Right atrium auricular region (tissue), 2 donors: ENCODE data around the gene CEP72. TPM values are rescaled to one million over a fixed set of nuclear protein-coding genes. Genes with fewer than 3 reads are reported as not detected.
"Not testable (repeated sequence)": the region's sequence is repeated elsewhere in the genome, so short reads cannot be mapped to it uniquely, and the experiment has no call there.

Source experiments
- DNase-seq: peaks from one replicate; pipeline ENCODE4 v3.0.0-alpha.2; 2019; ENCODE audit warnings: low spot score
- H3K27ac ChIP-seq, 2 donors: fragments of 200-600 bp; sonication (generic); 1 replicate in 1 of 2; 2 replicates in 1 of 2; pipeline ENCODE4 v1.5.1; 2016 to 2019
- H3K27me3 ChIP-seq, 2 donors: fragments of 200-600 bp; sonication (generic); one replicate each; pipeline versions ENCODE4 v1.5.1 to v1.6.0; 2017 to 2019
- H3K36me3 ChIP-seq: fragments of 200-600 bp; sonication (generic); one replicate; pipeline ENCODE4 v1.5.1; 2016
- H3K4me1 ChIP-seq, 2 donors: fragments of 200-600 bp; sonication (generic); one replicate each; pipeline versions ENCODE4 v1.5.1 to v1.6.0; 2017 to 2019
- H3K4me3 ChIP-seq, 2 donors: fragments of 200-600 bp; sonication (generic); 1 replicate in 1 of 2; 2 replicates in 1 of 2; pipeline ENCODE4 v1.5.1; 2017 to 2019; ENCODE audit warnings: mild to moderate bottlenecking in 1 of 2, moderate library complexity in 1 of 2
- H3K9me3 ChIP-seq, 2 donors: fragments of 200-600 bp; sonication (generic); one replicate each; pipeline ENCODE4 v1.5.1; 2019
- total RNA-seq, 2 donors: library from RNA; depleted of rRNA; stranded (reverse); fragments of >200 nt; gene quantifications; one replicate each; pipeline ENCODE4 v1.1.0, GENCODE V29; 2016
- TF ChIP-seq, protein P1 (sequence below), 2 donors: fragments of 200-600 bp; sonication (generic); IDR thresholded peaks; one replicate each; pipeline ENCODE4 v1.5.1; 2019; ENCODE audit warnings: antibody characterized with exemption in 2 of 2

The CEP72 gene
- total RNA-seq, 2 donors from 2014 or later: 0.41 to 1.0 TPM

- Histone ChIP-seq H3K9me3 (peaks cover 0 to 32% of the 10 kb centered on the region in 2 donors), H3K27me3 (no peaks in the 10 kb centered on the region), H3K27ac (no peak overlapping the region), H3K4me3 (no peak overlapping the region), H3K36me3 (no peaks in the 10 kb centered on the region), H3K4me1 (no peaks in the 10 kb centered on the region)
- no peak for DNase-seq
- TF ChIP-seq, protein P1, sequence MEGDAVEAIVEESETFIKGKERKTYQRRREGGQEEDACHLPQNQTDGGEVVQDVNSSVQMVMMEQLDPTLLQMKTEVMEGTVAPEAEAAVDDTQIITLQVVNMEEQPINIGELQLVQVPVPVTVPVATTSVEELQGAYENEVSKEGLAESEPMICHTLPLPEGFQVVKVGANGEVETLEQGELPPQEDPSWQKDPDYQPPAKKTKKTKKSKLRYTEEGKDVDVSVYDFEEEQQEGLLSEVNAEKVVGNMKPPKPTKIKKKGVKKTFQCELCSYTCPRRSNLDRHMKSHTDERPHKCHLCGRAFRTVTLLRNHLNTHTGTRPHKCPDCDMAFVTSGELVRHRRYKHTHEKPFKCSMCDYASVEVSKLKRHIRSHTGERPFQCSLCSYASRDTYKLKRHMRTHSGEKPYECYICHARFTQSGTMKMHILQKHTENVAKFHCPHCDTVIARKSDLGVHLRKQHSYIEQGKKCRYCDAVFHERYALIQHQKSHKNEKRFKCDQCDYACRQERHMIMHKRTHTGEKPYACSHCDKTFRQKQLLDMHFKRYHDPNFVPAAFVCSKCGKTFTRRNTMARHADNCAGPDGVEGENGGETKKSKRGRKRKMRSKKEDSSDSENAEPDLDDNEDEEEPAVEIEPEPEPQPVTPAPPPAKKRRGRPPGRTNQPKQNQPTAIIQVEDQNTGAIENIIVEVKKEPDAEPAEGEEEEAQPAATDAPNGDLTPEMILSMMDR (IDR thresholded peaks at IDR 0.05): no peak
Observed at GRCh38 chr5:580436-580835, 31.7 kb upstream of the CEP72 start.

- Histone ChIP-seq H3K9me3 (peaks cover 0 to 24% of the 10 kb centered on the region in 2 donors), H3K4me1 (no peaks in the 10 kb centered on the region), H3K27me3 (no peaks in the 10 kb centered on the region), H3K27ac (no peak overlapping the region), H3K36me3 (no peaks in the 10 kb centered on the region), H3K4me3 (no peak overlapping the region)
- DNase-seq: no peak
- TF ChIP-seq, protein P1 (IDR thresholded peaks at IDR 0.05): no peak
Observed at GRCh38 chr5:581266-581665, 30.9 kb upstream of the CEP72 start.

DNA sequence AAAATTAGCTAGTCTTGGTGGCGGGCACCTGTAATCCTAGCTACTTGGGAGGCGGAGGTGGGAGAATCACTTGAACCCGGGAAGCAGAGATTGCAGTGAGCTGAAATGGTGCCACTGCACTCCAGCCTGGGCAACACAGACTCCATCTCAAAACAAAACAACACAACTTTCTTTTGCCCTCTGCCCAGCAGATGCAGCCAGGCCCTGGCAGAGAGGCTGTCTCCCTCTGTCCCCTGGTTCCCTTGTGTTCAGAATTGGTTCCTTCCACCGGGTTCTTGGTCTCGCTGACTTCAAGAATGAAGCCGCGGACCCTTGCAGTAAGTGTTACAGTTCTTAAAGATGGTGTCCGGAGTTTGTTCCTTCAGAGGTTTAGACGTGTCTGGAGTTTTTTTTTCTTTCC, 30.2 kb upstream of the CEP72 start:
- TF ChIP-seq, protein P1 (IDR thresholded peaks at IDR 0.05): no peak
- no peaks in the 10 kb centered on the region for H3K4me1 ChIP-seq
- no peak for DNase-seq
- H3K4me3 ChIP-seq: no peak overlapping the region
- H3K27me3 ChIP-seq: no peaks in the 10 kb centered on the region
- H3K36me3 ChIP-seq: no peaks in the 10 kb centered on the region
- peaks cover 0 to 17% of the 10 kb centered on the region in 2 donors for H3K9me3 ChIP-seq
- H3K27ac ChIP-seq: no peak overlapping the region

GRCh38 chr5:582445-582844, 29.7 kb upstream of the CEP72 start:
- not testable (repeated sequence) for H3K36me3 ChIP-seq, H3K4me3 ChIP-seq, DNase-seq, H3K4me1 ChIP-seq, H3K27me3 ChIP-seq, H3K27ac ChIP-seq
- H3K9me3 ChIP-seq: peaks cover 0 to 12% of the 10 kb centered on the region in 2 donors

- Histone ChIP-seq H3K4me3 (no peak overlapping the region), H3K27ac (no peak overlapping the region), H3K9me3 (peaks cover 0 to 6% of the 10 kb centered on the region in 2 donors), H3K27me3 (no peaks in the 10 kb centered on the region), H3K36me3 (no peaks in the 10 kb centered on the region), H3K4me1 (no peaks in the 10 kb centered on the region)
- DNase-seq: no peak
- TF ChIP-seq, protein P1 (IDR thresholded peaks at IDR 0.05): no peak
Observed at GRCh38 chr5:582936-583635, 29.1 kb upstream of the CEP72 start.

DNA sequence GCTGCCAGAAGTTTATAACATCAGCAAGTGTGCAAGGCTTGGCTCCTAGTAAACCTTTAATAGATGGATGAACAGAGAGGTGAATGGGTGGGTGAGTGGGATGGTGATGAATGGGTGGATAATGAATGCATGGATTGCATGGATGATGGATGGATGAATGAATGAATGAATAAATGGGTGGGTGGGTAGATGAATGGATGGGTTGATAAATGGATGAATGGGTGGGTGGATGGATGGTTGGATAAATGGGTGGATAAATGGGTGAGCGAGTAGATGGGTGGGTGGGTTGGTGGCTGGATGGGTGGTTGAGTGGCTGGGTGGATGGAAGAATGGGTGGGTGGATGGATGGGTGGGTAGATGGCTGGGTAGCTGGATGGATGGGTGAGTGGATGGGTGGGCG, 28.5 kb upstream of the CEP72 start:
- H3K4me1 ChIP-seq: no peaks in the 10 kb centered on the region
- no peak for DNase-seq
- H3K4me3 ChIP-seq: no peak overlapping the region
- H3K27ac ChIP-seq: no peak overlapping the region
- H3K36me3 ChIP-seq: no peaks in the 10 kb centered on the region
- H3K9me3 ChIP-seq: peaks cover 0 to under 1% of the 10 kb centered on the region in 2 donors
- H3K27me3 ChIP-seq: no peaks in the 10 kb centered on the region
- TF ChIP-seq, protein P1 (IDR thresholded peaks at IDR 0.05): no peak
